Endothelial cell of umbilical vein (primary cell): ENCODE results near the gene TPST1.
"Not testable (repeated sequence)": the region's sequence is repeated elsewhere in the genome, so short reads cannot be mapped to it uniquely, and the experiment has no call there.

Experiments used
- EZH2 ChIP-seq: IDR thresholded peaks from 2 replicates; pipeline ENCODE4 v1.6.1; 2012; ENCODE audit warnings: borderline replicate concordance, low read depth, mild to moderate bottlenecking, moderate library complexity, low read length, inconsistent platforms; ENCODE audit not compliant: severe bottlenecking
- FOS ChIP-seq: IDR thresholded peaks from 2 replicates; pipeline ENCODE4 v1.6.1; 2011; ENCODE audit warnings: mild to moderate bottlenecking, low read length, moderate library complexity, borderline replicate concordance; ENCODE audit not compliant: insufficient read depth
- GATA2 ChIP-seq: IDR thresholded peaks from 2 replicates; pipeline ENCODE4 v1.7.0; 2011; ENCODE audit warnings: low read depth, mild to moderate bottlenecking, moderate library complexity, mixed read lengths, low read length; ENCODE audit not compliant: insufficient read length, insufficient read depth
- JUN ChIP-seq: IDR thresholded peaks from 2 replicates; pipeline ENCODE4 v1.6.1; 2011; ENCODE audit warnings: borderline replicate concordance, low read depth; ENCODE audit not compliant: insufficient read length, insufficient read depth
- MAX ChIP-seq: IDR thresholded peaks from 2 replicates; pipeline ENCODE4 v1.6.1; 2011; ENCODE audit not compliant: insufficient read depth, insufficient read length
- MYC ChIP-seq: IDR thresholded peaks from one replicate; pipeline ENCODE4 v1.6.1; 2011; ENCODE audit warnings: mild to moderate bottlenecking, low read depth, low read length
- POLR2A ChIP-seq: IDR thresholded peaks from 2 replicates; pipeline ENCODE4 v1.6.1; 2012; ENCODE audit warnings: low read depth, mild to moderate bottlenecking, control low read depth, low read length
- POLR2AphosphoS5 ChIP-seq: IDR thresholded peaks from 2 replicates; pipeline ENCODE4 v1.6.1; 2012; ENCODE audit warnings: low read depth, mild to moderate bottlenecking, control low read depth, low read length, moderate library complexity; ENCODE audit not compliant: insufficient read depth
- TF ChIP-seq, protein P1 (sequence below), 2 donors: IDR thresholded peaks; 1 replicate in 1 of 2; 2 replicates in 1 of 2; pipeline ENCODE4 v1.5.1; 2011; ENCODE audit warnings: low read length in 2 of 2, mild to moderate bottlenecking in 2 of 2, moderate library complexity in 2 of 2, control low read depth in 1 of 2, inconsistent platforms in 1 of 2, low read depth in 1 of 2; ENCODE audit not compliant: insufficient read depth in 1 of 2; ENCODE audit errors: extremely low read depth in 1 of 2

DNA sequence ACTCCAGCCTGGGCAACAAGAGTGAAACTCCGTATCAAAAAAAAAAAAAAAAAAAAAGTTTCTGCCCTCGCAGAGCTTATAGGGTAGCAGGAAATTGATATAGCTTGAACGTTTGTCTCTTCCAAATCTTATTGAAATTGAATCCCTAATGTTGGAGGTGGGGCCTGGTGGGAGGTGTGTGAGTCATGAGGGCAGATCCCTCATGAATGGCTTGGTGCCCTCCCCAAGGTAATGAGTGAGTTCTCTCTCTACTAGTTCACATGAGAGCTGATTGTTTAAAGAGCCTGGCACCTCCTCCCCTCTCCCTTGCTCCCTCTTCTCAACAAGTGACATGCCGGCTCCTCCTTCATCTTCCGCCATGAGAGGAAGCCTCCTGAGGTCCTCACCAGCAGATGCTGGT lies 193.7 kb downstream of the TPST1 start:
- not testable (repeated sequence) for TF ChIP-seq POLR2A, FOS, MYC, EZH2, GATA2, JUN, POLR2AphosphoS5, MAX
- TF ChIP-seq, protein P1, sequence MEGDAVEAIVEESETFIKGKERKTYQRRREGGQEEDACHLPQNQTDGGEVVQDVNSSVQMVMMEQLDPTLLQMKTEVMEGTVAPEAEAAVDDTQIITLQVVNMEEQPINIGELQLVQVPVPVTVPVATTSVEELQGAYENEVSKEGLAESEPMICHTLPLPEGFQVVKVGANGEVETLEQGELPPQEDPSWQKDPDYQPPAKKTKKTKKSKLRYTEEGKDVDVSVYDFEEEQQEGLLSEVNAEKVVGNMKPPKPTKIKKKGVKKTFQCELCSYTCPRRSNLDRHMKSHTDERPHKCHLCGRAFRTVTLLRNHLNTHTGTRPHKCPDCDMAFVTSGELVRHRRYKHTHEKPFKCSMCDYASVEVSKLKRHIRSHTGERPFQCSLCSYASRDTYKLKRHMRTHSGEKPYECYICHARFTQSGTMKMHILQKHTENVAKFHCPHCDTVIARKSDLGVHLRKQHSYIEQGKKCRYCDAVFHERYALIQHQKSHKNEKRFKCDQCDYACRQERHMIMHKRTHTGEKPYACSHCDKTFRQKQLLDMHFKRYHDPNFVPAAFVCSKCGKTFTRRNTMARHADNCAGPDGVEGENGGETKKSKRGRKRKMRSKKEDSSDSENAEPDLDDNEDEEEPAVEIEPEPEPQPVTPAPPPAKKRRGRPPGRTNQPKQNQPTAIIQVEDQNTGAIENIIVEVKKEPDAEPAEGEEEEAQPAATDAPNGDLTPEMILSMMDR (IDR thresholded peaks at IDR 0.05; ENCODE audit: extremely low read depth in 1 of 2, insufficient read depth in 1 of 2, low read depth in 1 of 2, low read length in 2 of 2) = not testable (repeated sequence)
